ENCODE results near the gene ZNF766.

GRCh38 chr19:52336791-52337381, 67.5 kb downstream of the ZNF766 start:
- TF ChIP-seq CTCF (IDR thresholded peaks at IDR 0.05; ENCODE audit: low read depth, low read length, poor library complexity, severe bottlenecking) (no peak), EZH2phosphoT487 (IDR thresholded peaks at IDR 0.05; ENCODE audit: borderline replicate concordance, low read length) (no peak)
